ENCODE measurements around the gene PRG2.

The PRG2 gene

DNA sequence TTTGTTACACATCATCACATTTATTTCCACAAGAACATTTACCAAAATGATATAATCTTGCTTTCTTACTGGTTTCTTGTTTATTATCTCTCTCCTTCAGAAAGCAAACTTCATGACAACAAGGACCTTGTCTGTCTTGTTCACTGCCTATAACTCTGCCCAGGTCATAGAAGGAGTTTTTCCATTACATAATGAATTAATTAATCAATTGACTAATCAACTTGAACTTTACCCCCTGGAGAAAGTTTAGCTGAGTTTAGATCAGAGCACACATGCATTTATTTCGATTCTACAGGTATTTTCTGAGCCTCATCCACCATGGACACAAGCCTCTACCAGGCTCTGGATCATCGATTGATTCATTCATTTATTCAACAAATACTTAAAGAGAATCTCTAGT lies 6.3 kb upstream of the PRG2 start:
- no peak for DNase-seq (ENCODE audit: low spot score)

DNA sequence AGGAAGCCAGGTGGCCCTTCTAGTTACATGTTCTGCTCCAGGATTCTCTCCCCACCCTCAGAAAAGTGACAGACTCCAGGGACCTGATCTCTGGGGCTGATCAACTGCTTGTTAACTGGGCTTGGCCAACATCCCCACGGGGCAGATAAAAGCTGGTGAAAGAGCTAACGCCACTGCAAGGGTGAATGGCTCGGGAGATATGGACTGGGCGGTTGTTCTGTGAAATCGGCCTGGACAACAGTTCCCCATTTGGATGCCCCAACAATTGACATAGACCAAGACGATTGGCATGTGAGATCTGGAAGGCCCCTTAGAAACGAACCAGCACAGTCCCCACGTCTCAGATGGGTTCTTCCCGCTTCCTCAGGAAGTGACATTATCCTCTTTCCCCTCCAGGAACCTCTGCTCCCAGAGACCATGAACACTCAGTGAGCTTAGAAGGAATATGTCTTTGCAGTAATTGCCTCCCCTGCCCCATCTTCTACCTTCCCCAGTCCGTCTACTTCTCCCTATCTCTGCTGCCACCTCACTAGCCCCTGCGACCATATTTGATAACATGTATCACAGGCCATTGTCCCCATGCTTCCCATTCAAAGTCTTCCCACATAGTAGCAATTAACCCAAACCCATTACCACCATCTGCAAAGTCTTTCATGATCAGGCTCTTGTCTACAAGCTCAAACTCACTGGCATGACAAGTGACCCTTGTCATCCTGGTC lies 5.6 kb upstream of the PRG2 start:
- no peak for DNase-seq (ENCODE audit: low spot score)

DNA sequence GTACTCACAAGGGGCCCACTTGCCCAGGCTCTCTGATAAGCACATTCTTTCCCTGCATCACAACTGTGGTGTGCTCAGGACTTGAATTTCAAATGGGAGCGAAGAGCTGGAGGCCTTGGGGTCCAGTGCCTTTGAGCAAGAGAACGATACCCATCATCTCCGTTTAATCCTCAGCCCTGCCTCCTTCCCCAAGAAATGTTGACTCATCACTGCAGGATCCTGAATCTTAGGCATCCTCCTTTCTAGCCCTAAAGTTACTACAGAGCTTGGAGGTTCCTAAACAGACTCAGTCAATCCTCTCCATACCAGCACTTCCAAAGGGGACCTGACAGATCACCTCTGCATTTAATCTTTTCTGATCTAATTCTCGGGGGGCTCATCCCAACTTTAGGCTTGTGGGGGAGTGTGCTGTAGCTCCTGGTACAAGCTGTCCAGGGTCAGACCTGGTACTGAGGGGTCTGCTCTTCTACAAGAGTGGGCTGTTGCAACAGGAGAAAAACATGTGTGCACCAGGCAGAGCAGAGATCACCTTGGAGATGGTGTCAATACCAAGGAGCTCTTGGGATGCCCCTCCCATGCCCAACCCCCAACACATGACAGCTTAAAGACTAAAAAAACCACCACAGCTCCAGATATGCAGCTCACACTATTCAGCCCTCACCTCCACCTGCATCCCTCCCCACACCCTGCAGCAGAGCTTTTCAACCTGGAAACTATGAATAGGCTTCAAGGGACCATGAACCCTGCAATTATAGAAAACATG lies 3.9 kb upstream of the PRG2 start:
- no peak for DNase-seq (ENCODE audit: low spot score)

DNA sequence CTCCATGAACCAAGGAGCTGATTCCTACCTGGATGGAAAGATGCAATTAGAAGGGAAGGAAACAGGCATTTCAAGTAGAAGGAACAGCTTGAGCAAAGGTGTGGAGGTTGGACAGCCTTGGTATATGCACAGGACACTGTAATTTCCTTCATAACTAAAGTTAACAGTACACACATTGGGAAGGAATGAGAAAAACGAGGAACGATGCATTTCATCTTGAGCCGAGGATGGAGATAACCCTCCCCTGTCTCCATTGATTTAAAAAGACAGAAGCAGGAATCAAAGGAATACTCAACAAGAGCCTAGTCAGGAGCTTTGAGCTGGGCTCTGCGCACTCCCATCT lies 2.3 kb upstream of the PRG2 start:
- no peak for DNase-seq (ENCODE audit: low spot score)

DNA sequence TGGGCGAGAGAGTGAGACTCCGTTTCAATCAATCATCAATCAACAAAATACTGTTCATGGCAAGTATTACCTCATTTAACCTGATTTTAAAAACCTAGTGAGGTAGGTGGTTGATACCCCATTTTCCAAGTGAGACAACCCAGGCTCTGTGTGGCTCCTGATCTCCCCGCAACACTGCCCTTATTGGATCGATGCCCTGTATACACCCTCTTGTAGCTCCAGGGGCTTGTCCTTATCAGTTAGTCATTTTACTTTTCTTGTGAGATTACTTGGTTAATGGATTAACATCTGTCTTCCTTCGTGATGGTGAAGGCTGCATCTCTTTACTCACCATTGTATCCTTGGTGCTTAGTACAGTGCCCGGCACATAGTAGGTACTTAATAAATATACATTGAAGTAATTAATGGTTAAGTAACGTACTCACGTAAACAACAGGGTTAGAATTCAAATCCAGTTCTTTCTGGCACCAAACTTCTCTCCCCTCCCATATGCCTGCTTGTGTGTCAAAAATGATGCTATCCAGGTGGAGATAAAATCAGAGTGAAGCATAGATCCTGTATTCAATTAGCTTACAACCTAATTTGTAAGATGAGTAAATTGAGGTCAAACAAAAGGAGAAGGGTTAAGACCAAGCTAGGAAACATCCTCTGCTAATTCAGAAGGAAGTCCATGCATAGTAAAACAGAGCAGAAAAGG lies 1.8 kb upstream of the PRG2 start:
- no peak for DNase-seq (ENCODE audit: low spot score)

- no peak for DNase-seq (ENCODE audit: low spot score)
These were observed 1.1 kb upstream of the PRG2 start for GRCh38 chr11:57391539-57391938.

DNA sequence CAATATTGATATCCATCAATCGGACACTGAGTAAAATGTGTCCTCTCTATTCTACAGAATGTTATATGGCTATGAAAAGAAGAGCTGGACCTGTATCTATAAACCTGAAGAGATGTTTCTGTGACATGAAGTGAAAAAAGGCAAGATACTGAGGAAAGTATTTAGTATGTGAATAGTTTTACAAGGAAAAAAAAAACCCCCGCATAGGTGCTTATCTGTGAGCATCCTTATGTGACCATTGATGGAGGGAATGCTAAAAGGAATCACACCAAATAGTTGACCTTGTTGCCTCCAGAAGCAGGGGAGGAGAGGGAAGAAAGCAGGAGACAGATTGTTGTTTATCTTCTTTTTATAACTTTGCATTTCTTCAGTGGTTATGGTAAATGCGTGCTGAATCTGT lies 661 bp upstream of the PRG2 start:
- no peak for DNase-seq (ENCODE audit: low spot score)

DNA sequence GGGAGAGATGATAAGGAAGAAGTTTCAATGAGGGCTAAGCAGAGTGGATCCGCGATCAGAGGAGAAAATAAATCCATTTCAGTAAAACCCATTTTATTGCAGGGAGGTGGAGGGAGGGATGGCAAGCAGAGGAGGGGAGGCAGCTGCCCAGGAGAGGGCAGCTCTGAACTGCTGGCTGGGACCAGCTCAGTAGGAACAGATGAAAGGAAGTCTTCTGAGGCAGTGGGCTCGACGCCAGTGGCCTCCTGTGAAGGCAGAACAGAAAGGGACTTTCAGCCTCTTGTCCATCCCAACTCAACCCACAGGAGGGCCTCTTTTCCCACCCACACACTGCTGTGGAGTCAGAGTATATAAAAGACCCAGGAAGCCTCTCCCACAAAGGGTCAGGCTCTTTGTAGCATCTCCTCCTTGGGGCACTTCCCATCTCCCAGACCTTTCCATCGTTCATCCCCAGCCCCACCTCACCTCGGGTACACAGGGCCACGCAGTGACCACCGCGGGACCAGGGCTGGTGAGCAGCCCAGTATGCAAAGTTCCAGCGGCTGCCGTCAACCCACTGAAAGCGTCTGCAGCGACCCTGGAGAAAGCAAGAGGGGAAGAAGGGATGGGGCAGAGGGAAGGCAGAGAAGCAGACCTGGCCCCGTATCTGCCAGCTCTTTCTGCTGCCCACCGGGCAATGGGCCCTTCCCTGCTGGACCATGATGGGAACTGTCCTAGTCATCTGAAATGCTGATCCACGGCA lies 3.0 kb downstream of the PRG2 start:
- no peak for DNase-seq (ENCODE audit: low spot score)

DNA sequence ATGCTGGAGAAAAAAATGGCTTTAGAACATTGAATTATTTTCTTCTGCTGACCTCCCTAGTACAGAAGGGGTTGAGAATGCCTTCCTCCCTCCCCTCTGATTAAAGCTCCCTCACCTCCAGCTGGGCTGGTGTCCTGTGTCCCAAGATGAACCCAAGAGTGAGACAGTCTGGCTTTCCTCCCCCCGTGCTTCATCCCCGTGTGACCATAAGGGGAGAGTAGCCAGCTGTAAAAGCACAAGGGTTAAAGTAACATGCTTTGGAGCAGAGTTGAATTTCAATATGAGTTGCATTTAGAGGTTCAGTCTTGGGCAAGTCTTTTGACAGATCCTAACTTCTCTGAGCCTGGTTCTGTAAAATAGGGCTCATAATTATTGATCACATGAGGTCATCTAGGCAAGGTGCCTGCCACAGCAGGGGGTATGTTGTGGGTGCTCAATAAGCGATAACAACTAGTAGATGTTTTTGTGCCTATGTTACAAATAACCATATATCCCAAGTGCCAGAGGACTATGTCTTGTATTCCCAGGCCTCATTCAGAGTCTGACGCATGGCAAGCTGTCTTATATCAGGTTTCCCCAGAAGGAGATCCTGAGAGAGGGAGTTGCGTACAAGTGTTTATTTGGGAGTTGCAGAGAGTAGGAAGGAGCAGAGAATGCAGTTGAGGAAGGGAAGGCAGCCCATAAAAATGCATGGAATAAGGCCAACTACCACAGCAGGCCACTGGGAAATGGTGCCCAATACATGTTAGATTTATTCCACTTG lies 4.1 kb downstream of the PRG2 start:
- no peak for DNase-seq (ENCODE audit: low spot score)

DNA sequence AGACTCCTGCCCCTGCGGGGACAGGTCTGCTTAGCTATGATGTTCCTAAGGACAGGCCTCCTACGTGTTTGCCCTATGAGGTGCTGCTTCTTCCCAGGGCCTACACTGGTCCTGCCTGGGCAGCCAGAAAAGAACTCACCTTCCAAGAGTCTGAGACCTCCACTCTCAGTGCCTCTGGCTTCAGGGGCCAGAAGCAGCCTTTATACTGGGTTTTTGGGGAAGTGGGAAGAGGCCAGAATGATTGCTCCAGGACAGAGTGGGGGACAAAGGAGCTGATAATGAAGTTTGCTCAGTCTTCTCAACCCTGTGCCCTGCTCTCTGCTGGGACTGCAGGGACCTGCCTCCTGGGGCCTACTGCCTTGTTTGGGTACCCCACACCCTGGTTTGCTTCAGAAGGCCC lies 9.5 kb downstream of the PRG2 start, which contains the start of gene PRG3:
Gene PRG3, minus strand, starts transcription at position 176 of the 400 bp plus-strand sequence. CDS start 442 bp downstream, outside the sequence.
- no peak for DNase-seq (ENCODE audit: low spot score)

- no peak for DNase-seq (ENCODE audit: low spot score)
These were observed 10.7 kb downstream of the PRG2 start for GRCh38 chr11:57379732-57380131.

GRCh38 chr11:57378186-57378585 lies 12.3 kb downstream of the PRG2 start:
- DNase-seq (ENCODE audit: low spot score) = no peak

DNA sequence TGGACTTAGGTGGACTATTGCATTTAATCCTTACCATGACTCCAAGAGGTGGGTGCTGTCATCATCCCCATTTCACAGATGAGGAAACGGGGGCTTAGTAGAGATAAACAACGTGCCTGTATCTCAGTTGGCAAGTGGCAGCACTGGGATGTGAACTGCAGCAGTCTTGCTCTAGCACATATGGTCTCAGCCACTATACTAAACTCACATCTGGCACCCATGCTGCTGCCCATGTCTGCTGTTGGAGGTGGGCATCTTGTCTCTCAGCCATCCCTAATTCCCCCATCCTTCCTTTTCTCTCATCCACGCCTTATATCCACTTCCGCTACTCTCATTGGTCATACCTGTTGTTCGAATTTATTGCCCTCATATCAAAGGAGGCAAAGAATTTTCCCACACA lies 13.3 kb downstream of the PRG2 start:
- DNase-seq (ENCODE audit: low spot score) = no peak

GRCh38 chr11:57376095-57377090 lies 14.1 kb downstream of the PRG2 start:
- no peak for DNase-seq (ENCODE audit: low spot score)

- DNase-seq (ENCODE audit: low spot score) = no peak
These were observed 15.0 kb downstream of the PRG2 start for GRCh38 chr11:57375490-57375889.

- no peak for DNase-seq (ENCODE audit: low spot score)
These were observed 15.5 kb downstream of the PRG2 start for GRCh38 chr11:57374966-57375365.

DNA sequence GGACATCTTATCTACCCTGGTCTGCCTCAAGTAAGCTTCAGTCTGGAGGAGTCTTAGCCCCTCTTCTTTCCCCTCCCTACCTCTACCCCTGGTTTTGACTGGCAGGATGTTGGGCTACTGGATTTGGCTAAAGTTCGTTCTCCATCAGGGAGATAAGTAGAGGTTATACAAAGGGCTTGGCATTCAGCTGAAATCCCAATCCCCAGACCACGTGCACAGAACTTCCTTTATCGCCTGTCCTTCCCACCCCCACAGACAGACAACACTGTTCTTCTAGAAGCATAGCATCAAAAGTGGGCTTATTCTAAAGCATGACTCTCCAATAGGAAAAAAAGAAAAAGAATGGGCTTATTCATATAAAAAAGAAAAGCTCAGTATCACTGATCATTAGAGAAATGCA lies 17.3 kb downstream of the PRG2 start:
- DNase-seq (ENCODE audit: low spot score) = no peak

DNA sequence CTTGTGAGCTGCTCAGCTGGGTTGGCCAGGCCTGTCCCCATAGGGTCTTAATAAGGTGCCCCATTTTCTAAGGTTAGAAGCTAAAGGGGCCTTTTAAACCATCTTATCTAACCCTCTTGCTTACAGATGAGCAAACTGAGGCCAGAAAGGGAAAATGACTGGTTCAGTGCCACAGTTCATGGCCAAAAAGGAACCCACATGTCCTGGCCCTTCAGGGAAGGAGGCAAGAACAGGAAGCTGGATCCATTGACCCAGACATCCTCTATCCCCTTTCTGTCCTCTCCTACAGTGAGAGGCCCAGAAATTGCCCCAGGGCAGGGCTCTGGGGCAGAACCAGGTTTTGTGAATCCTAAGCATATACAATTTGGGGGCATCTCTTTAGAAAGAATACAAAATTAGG lies 19.5 kb downstream of the PRG2 start:
- DNase-seq (ENCODE audit: low spot score) = no peak

DNA sequence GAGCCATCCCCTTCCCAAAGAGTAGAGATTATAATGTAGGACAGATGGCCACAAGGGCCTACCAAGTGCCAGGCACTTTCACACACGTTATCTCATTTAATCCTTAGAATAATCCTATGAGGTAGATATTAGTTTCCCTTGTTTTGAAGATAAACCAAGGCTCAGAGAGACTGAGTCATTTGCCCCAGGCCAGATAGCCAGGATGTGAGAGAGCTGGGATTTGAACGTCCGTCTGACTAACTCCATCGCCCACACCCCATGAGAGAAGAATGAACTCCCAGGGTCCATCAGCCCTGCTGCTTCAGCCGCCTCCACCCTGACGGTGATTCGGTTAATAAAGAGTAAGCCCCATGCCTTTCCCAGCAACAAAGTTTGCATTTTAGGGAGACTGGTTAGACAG lies 20.2 kb downstream of the PRG2 start:
- no peak for DNase-seq (ENCODE audit: low spot score)

DNA sequence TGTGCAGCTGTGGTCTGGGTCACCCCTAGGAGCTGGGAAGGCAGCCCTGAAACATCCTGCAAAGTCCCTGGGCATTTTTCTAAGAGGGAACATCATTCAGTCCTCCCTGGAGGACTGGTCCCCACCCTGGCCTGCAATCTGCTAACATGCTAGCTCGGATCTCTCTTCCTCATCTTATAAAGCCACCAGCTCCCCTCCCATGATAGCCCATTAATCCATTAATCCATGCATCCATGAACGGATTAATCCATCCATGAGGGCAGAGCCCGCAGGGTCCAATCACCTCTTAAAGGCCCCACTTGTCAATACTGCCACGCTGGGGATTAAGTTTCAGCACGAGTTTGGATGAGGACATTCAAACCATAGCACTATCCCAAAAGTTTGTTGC lies 21.6 kb downstream of the PRG2 start:
- DNase-seq (ENCODE audit: low spot score) = no peak

Data from germinal center (tissue), 1 donor.